ENCODE measurements around the gene MAFG. TPM values are rescaled to one million over a fixed set of nuclear protein-coding genes. Genes with fewer than 3 reads are reported as not detected.

Gene MAFG
- polyA plus RNA-seq, 1 of the 3 experiments (the other 2 are of a cell fraction), result 38.7 TPM

DNA sequence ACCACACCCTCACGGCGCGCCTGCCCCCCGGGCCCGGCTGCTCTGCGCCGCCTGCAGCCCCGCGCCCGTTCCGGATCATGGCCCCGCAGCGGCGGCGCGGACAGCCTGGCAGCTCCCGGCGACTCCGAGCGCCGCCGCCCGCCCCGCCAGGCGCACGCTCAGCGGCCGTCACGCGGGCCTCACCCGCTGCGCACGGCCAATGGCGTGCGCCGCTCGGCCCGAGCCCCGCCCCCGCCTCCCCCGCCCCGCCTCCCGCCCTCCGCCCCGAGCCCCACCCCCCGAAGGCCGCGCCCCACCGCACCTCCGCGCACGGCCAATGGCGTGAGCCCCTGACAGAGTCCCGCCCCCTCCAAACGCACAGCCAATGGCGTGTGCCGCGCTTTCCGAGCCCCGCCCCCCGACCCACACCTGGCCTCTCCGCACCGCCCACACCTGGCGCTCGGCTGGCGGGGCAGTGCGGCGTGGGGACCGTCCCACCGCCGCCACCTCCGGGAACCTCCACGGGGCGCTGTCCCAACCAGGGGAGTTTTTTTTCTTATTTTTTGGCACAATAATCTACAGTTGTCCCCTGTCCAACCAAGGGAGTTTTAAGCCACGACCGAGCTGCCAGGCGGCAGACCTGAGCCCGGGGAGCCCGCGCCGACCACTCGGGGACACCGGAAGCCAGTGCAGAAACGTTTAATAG is 16.1 kb downstream of the MAFG start, which contains the start of gene PCYT2:
TSS of gene PCYT2 (minus strand) at position 123 of the 685 bp plus-strand sequence. CDS start at position 79, 44 bp downstream.
- peaks cover 27% of the 10 kb centered on the region for H4K20me1 ChIP-seq (ENCODE audit: insufficient read depth)
- H3K9me2 ChIP-seq, result no peaks in the 10 kb centered on the region
- peaks cover 27 to 72% of the 10 kb centered on the region in 2 experiments for H3K36me3 ChIP-seq (replicated peaks in 1 of 2; ENCODE audit: control insufficient read depth in 1 of 2, insufficient read depth in 2 of 2, low read length in 1 of 2)
- peaks cover 15% of the 10 kb centered on the region for H3F3A ChIP-seq (replicated peaks; ENCODE audit: insufficient read depth)
- peaks cover 8 to 19% of the 10 kb centered on the region in 2 experiments; a peak in 2 of 4 replicates for H3K4me1 ChIP-seq (ENCODE audit: control insufficient read depth in 1 of 2, insufficient read depth in 2 of 2, low read depth in 1 of 2, low read length in 1 of 2)
- peaks cover 22% of the 10 kb centered on the region for H3K79me2 ChIP-seq (ENCODE audit: insufficient read depth)
- no peak within 1 kb of the TSS; the same call in 1 of the 2 replicates for H2AFZ ChIP-seq (ENCODE audit: low read depth)
- H3K27ac ChIP-seq (ENCODE audit: low read depth in 2 of 2, low read length in 1 of 2), result peak within 1 kb of the TSS in 1 of 2 experiments; percentile 44; a peak in 2 of 4 replicates
- H3K4me3 ChIP-seq (ENCODE audit: low read depth in 2 of 2, low read length in 1 of 2), result peak within 1 kb of the TSS; percentile 85 to 96
- no peaks in the 10 kb centered on the region for H3K27me3 ChIP-seq (ENCODE audit: insufficient read depth)
- TF ChIP-seq SIN3A (IDR thresholded peaks at IDR 0.05; ENCODE audit: borderline replicate concordance, low read depth, low read length) (no peak), MEF2A (IDR thresholded peaks at IDR 0.05; ENCODE audit: borderline replicate concordance, low read depth) (no peak), JUND (IDR thresholded peaks at IDR 0.05) (no peak), NRF1 (IDR thresholded peaks at IDR 0.05; ENCODE audit: low read depth, low read length) (peak; percentile 67), RFX5 (IDR thresholded peaks at IDR 0.05; ENCODE audit: low read length) (no peak), CHD2 (IDR thresholded peaks at IDR 0.05; ENCODE audit: low read length, partially characterized antibody) (no peak), RXRA (IDR thresholded peaks at IDR 0.05; ENCODE audit: borderline replicate concordance, low read depth) (no peak), RAD21 (IDR thresholded peaks at IDR 0.05; ENCODE audit: low read length) (no peak), GATA2 (CRISPR knock-in tag; IDR thresholded peaks at IDR 0.05) (no peak), POLR2AphosphoS5 (IDR thresholded peaks at IDR 0.05; ENCODE audit: low read depth, low read length) (peak; percentile 63; the same call in 1 of the 2 replicates), SMC3 (IDR thresholded peaks at IDR 0.05; ENCODE audit: low read depth, low read length) (no peak), MXI1 (IDR thresholded peaks at IDR 0.05; ENCODE audit: low read depth, low read length) (peak; percentile 8; the same call in 1 of the 2 replicates), GABPA (IDR thresholded peaks at IDR 0.05; ENCODE audit: low read depth) (0 out of 2 replicates have a peak, but pooled peaks have one; percentile 2)
- TF ChIP-seq, protein P1, sequence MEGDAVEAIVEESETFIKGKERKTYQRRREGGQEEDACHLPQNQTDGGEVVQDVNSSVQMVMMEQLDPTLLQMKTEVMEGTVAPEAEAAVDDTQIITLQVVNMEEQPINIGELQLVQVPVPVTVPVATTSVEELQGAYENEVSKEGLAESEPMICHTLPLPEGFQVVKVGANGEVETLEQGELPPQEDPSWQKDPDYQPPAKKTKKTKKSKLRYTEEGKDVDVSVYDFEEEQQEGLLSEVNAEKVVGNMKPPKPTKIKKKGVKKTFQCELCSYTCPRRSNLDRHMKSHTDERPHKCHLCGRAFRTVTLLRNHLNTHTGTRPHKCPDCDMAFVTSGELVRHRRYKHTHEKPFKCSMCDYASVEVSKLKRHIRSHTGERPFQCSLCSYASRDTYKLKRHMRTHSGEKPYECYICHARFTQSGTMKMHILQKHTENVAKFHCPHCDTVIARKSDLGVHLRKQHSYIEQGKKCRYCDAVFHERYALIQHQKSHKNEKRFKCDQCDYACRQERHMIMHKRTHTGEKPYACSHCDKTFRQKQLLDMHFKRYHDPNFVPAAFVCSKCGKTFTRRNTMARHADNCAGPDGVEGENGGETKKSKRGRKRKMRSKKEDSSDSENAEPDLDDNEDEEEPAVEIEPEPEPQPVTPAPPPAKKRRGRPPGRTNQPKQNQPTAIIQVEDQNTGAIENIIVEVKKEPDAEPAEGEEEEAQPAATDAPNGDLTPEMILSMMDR (IDR thresholded peaks at IDR 0.05), result peak; percentile 10; the same call in 1 of the 2 replicates
- TF ChIP-seq, protein P2, sequence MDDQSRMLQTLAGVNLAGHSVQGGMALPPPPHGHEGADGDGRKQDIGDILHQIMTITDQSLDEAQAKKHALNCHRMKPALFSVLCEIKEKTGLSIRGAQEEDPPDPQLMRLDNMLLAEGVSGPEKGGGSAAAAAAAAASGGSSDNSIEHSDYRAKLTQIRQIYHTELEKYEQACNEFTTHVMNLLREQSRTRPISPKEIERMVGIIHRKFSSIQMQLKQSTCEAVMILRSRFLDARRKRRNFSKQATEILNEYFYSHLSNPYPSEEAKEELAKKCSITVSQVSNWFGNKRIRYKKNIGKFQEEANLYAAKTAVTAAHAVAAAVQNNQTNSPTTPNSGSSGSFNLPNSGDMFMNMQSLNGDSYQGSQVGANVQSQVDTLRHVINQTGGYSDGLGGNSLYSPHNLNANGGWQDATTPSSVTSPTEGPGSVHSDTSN (IDR thresholded peaks at IDR 0.05), result peak; percentile 31
- TF ChIP-seq, protein P3, sequence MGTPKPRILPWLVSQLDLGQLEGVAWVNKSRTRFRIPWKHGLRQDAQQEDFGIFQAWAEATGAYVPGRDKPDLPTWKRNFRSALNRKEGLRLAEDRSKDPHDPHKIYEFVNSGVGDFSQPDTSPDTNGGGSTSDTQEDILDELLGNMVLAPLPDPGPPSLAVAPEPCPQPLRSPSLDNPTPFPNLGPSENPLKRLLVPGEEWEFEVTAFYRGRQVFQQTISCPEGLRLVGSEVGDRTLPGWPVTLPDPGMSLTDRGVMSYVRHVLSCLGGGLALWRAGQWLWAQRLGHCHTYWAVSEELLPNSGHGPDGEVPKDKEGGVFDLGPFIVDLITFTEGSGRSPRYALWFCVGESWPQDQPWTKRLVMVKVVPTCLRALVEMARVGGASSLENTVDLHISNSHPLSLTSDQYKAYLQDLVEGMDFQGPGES (IDR thresholded peaks at IDR 0.05; ENCODE audit: low read depth, low read length), result no peak
- TF ChIP-seq, protein P4, sequence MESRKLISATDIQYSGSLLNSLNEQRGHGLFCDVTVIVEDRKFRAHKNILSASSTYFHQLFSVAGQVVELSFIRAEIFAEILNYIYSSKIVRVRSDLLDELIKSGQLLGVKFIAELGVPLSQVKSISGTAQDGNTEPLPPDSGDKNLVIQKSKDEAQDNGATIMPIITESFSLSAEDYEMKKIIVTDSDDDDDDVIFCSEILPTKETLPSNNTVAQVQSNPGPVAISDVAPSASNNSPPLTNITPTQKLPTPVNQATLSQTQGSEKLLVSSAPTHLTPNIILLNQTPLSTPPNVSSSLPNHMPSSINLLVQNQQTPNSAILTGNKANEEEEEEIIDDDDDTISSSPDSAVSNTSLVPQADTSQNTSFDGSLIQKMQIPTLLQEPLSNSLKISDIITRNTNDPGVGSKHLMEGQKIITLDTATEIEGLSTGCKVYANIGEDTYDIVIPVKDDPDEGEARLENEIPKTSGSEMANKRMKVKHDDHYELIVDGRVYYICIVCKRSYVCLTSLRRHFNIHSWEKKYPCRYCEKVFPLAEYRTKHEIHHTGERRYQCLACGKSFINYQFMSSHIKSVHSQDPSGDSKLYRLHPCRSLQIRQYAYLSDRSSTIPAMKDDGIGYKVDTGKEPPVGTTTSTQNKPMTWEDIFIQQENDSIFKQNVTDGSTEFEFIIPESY (IDR thresholded peaks at IDR 0.05; ENCODE audit: borderline replicate concordance, low read depth), result no peak
- TF ChIP-seq, protein P5, sequence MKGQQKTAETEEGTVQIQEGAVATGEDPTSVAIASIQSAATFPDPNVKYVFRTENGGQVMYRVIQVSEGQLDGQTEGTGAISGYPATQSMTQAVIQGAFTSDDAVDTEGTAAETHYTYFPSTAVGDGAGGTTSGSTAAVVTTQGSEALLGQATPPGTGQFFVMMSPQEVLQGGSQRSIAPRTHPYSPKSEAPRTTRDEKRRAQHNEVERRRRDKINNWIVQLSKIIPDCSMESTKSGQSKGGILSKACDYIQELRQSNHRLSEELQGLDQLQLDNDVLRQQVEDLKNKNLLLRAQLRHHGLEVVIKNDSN (IDR thresholded peaks at IDR 0.05; ENCODE audit: borderline replicate concordance, low read depth), result no peak; the same call in 1 of the 2 replicates
- TF ChIP-seq, protein P6, sequence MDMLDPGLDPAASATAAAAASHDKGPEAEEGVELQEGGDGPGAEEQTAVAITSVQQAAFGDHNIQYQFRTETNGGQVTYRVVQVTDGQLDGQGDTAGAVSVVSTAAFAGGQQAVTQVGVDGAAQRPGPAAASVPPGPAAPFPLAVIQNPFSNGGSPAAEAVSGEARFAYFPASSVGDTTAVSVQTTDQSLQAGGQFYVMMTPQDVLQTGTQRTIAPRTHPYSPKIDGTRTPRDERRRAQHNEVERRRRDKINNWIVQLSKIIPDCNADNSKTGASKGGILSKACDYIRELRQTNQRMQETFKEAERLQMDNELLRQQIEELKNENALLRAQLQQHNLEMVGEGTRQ (IDR thresholded peaks at IDR 0.05; ENCODE audit: borderline replicate concordance, low read depth, low read length), result peak; percentile 9; the same call in 1 of the 2 replicates
- H3K4me2 ChIP-seq, result peak within 1 kb of the TSS; percentile 100
- H3K9me3 ChIP-seq, result no peaks in the 10 kb centered on the region
- CTCF ChIA-PET, result interaction anchor here (0.6 to 3.8 kb wide), 8 partner anchors 10 to 109 kb away, joined by 3 to 20 read pairs (median 4); no protein-coding TSS in a partner anchor
- POLR2A ChIA-PET, result interaction anchor here (0.6 to 1.7 kb wide), 2 partner anchors 10 to 44 kb away, joined by 3 to 6 read pairs; no protein-coding TSS in a partner anchor
- DNase-seq, result peak; percentile 100
- 15% methylated on average over 35 of the region's 84 CpGs for WGBS (ENCODE audit: low lambda C conversion rate)
- peak within 1 kb of the TSS; percentile 71 for H3K9ac ChIP-seq
